ENCODE measurements around the gene CTSA.
A peak's percentile ranks its signal among the peaks of the same experiment; 100 is the strongest.
"Not testable (repeated sequence)": the region's sequence is repeated elsewhere in the genome, so short reads cannot be mapped to it uniquely, and the experiment has no call there.

The CTSA gene

DNA sequence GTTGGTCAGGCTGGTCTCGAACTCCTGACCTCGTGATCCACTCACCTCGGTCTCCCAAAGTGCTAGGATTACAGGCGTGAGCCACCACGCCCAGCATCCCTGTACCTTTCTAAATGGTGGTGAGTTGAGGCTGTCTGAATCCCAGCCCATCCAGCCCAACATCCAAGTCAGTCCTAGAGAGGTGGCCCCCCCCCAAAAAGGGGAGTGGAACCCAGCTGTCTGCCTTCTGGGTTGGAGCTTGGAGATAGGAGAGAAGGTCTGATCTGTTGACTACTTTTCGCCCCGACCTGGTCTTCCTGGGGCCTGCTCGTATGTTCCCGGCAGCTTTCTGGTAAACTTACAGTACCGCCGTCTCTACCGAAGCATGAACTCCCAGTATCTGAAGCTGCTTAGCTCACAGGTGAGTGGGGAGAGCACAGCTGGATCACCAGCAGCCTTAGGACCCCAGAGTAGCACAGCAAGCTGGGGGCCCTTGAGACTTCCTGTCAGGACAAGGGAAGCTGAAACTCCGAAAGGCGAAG lies 5.6 kb downstream of the CTSA start:
- no peak for DNase-seq (ENCODE audit: low read depth)

DNA sequence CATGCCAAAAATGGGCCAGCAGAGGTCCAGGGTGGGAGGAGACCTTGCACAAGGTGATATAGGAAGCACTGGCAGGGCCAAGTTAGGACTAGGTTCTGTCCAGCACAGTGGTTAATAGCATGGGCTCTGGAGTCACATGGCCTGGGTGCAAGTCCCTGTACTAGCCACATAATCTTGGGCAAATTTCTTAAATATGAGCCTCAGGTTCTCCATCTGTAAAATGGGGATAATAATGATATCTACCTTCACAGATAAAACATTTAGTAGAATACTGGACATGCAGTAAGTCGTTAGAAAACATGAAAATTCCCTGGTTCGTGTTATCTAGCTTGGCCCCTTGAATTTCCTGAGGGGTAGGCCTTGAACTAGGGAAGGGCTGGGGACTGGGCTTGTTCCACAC lies 6.2 kb downstream of the CTSA start:
- DNase-seq (ENCODE audit: low read depth), result no peak

- no peak for DNase-seq (ENCODE audit: low read depth)
Observed at GRCh38 chr20:45897692-45898091, 6.6 kb downstream of the CTSA start.

DNA sequence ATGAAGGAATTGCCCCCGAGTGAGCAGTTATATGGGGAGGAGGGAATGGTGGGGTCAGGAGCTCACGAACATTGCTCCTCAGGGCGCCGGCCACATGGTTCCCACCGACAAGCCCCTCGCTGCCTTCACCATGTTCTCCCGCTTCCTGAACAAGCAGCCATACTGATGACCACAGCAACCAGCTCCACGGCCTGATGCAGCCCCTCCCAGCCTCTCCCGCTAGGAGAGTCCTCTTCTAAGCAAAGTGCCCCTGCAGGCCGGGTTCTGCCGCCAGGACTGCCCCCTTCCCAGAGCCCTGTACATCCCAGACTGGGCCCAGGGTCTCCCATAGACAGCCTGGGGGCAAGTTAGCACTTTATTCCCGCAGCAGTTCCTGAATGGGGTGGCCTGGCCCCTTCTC lies 7.2 kb downstream of the CTSA start:
- DNase-seq (ENCODE audit: low read depth), result no peak

DNA sequence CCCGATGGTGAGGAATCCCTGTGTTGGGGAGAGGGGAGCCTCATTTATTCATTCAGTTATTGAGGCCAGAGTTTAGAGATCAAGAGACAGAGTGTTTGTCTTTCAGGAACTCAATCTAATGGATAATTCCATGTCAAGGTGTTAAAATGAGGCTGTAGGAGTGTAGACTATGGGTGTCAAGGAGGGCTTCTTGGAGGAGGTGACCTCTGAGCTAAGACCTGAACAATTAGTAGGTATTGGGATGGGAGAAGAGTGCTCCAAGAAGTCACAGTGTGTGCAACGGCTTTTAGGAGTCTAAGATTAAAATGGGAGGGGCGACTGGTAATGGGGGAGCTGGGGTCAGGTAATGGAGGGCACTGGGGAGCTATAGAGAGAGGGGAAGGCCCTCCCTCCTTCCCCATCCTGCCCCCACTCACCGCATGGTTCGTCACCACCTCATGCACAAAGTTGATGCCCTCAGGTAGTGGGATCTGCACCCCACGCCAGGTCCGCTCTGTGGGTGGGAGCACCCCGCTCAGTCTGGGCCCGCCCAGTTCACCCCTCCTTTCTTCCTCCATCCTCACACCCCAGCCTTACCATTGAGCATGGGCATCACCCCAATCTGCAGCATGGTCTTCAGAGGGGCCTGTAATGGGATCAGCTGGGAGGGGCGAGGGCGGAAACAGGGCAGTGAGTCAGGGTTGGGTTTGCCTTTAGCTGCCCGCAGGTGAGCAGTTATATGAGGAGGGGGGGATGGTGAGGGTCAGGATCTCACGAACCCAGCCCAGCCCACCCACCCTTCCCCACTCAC lies 8.1 kb downstream of the CTSA start:
- no peak for DNase-seq (ENCODE audit: low read depth)

GRCh38 chr20:45901332-45901731 lies 10.2 kb downstream of the CTSA start:
- not testable (repeated sequence) for DNase-seq (ENCODE audit: low read depth)

DNA sequence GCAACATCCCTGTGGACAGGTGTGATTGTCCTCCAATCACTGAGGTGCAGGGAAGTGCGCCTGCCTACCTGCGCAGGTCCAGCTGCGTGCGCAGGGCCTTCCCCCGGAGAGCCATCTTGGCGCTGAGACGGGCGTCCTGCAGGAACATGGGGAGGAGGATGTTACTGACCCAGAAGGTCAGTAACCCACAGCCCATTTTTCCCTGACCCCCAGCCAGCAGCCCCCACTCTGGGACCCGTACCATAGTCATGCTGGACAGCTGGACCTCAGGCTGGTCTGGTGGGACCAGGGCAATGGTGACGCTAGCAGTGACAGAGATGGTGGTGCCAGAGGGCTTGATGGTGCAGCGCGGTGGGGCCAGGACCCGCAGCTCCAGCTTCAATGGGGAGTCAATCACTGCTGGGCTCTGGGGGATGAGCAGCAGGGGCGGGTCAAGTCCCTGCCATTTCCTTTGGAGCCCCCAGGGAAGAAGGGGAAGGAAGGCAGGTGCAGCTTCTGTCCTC lies 11.1 kb downstream of the CTSA start:
- no peak for DNase-seq (ENCODE audit: low read depth)

GRCh38 chr20:45904583-45905504 lies 13.7 kb downstream of the CTSA start:
- DNase-seq (ENCODE audit: low read depth), result no peak

- DNase-seq (ENCODE audit: low read depth), result no peak
Observed at GRCh38 chr20:45905505-45906079, 14.5 kb downstream of the CTSA start.

- DNase-seq (ENCODE audit: low read depth), result no peak
Observed at GRCh38 chr20:45907219-45907948, 16.2 kb downstream of the CTSA start.

DNA sequence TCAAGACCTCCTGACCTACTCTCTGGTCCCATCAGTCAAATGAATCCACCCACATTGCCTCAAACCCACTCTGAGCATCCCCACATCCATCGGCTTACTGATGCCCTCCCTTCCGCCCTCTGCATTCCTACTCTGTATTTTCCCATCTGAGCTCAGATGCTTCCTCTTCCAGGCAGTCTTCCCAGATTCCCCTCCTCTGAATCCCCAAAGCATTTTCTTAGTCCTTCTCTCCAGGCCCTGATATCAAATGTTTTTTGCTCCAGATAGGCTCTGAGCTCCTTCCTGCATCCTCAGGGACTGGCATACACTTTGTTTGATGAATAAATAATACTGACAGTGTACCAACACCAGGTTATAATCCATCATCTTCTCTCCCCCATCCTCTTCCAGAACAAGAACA lies 16.9 kb downstream of the CTSA start:
- no peak for DNase-seq (ENCODE audit: low read depth)

DNA sequence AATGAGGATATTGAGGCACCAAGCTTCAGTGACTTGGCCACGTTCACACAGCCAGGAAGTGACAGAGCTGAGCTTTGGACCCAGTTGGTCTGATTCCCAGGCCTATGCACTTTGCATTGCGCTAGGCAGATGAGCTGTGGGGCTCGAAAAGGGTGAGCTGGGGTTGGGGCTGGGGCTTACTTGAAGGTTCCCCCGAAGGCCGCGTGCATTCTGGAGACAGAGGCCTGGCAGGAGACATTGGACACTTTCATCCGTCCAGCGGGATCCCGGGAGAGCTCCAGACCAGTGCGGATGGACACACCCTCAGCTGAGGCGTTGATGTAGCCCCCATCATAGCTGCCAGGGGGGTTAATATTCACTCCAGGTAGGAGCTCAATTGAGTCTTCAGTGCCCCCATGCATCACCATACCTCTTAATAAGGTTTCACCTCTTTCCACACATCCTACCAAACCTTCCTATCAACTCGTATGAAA lies 18.2 kb downstream of the CTSA start:
- no peak for DNase-seq (ENCODE audit: low read depth)

GRCh38 chr20:45909817-45910669 lies 18.9 kb downstream of the CTSA start:
- DNase-seq (ENCODE audit: low read depth), result no peak

GRCh38 chr20:45910670-45911485 lies 19.7 kb downstream of the CTSA start:
- peak; percentile 100 for DNase-seq (ENCODE audit: low read depth)

GRCh38 chr20:45911486-45912343 lies 20.6 kb downstream of the CTSA start, which contains the start of gene PLTP:
TSS of gene PLTP (minus strand) at chr20:45912155. CDS start at chr20:45911452, 703 bp downstream.
- DNase-seq (ENCODE audit: low read depth), result no peak

DNA sequence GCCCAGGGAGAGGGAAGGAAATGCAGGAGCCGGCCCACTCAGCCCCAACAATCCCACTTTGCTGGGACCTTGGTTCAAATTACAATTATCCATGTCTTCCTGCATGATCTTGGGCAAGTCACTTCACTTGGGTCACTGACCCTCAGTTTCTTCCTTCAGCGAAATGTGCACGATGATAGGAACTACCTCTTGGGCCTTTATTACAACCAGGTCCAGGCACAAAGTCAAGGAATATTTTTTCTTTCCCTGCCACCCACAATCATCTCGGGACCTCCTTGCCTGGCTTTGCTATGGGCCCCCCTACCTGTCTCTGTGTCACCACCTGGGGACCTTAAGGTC lies 21.2 kb downstream of the CTSA start:
- no peak for DNase-seq (ENCODE audit: low read depth)

DNA sequence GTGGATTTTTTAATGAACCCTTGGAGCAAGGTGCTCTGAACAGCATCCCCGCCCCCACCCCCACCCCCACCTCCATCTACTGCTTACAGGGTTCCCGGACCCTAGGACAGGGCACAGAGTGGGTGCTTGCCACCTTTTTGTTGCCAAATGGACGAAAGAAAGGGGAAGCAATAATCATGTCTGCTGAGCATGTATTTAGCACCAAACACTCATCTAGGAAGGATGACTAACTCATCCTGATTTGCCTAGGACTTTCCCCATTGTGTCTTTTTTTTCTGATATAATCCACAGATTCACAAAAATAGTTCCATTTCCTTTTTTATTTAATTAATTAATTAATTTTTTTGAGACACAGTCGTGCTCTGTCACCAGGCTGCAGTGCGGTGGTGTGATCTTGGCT lies 22.0 kb downstream of the CTSA start:
- no peak for DNase-seq (ENCODE audit: low read depth)

DNA sequence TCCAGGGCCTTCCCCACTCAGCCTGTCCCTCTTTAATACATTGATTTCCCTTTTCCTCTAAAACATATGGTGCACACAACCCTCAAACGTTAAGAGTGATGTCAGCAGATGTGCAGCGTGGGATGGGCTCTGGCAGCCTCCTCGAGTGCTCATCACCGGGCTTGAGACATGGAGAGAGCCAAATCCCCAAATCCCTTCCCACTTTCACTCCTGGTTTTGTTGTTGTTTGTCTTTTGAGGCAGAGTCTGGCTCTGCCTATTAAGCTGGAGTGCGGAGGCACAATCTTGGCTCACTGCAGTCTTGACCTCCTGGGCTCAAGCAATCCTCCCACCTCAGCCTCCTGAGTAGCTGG lies 26.6 kb downstream of the CTSA start:
- DNase-seq (ENCODE audit: low read depth), result no peak

DNA sequence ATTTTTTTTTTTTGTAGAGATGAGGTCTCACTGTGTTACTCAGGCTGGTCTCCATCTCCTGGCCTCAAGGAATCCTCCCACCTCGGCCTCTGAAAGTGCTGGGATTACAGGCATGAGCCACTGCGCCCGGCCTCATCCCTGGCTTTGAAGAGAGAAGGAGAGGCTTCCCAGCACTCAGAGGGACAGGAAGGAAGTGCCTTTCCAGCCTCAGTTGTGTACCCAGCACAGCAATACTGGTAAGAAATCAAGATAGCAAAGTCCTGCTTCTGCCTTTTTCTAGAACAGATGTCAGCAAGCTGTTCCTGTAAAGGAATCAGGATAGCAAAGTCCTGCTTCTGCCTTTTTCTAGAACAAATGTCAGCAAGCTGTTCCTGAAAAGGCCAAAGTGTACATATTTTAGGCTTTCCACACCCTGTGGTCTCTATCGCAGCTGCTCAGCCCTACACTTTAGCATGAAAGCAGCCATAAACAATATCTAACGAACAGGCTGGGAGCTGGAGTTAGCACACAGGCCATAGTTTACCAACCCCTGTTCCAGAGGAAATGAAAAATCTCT lies 27.1 kb downstream of the CTSA start:
- DNase-seq (ENCODE audit: low read depth), result no peak
